ENCODE data around the gene FAM170B.

Gene FAM170B

DNA sequence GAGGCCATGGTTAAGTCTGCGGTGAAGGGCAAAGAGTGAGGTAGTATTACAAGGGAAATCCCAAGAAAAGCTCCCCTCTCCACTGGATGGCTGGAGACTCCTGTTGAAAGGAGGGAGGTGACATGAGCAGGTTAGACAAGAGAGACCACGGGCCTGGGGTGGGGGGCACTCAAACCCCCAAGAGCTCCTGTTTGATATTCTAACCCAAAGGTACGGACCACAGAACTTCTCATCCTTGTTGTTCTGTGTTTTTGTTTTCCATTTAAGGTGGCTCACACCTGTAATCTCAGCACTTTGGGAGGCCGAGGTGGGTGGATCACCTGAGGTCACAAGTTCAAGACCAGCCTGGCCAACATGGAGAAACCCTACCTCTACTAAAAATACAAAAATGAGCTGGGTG is 30.1 kb downstream of the FAM170B start:
- ATAC-seq (no peak), DNase-seq (no peak)

DNA sequence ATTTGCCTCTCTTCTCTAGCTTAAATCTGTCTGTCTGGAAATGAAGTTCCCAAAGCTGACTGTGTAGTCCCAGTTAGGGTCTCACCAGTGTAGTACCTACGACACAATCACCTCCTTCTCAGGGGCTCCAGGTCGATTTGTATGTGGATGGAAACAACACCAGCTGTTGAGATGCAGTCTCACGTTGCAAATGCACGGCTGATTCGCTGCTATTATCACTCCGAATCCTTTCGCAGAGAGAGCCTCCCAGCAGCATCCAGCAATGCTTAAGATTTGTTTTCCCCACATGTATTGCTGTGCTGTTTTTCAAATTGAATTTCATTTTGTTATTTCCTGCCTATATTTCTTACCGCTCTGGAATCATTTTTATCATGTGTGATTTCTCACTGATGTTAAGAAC is 34.8 kb downstream of the FAM170B start:
- ATAC-seq: no peak
- DNase-seq: no peak

DNA sequence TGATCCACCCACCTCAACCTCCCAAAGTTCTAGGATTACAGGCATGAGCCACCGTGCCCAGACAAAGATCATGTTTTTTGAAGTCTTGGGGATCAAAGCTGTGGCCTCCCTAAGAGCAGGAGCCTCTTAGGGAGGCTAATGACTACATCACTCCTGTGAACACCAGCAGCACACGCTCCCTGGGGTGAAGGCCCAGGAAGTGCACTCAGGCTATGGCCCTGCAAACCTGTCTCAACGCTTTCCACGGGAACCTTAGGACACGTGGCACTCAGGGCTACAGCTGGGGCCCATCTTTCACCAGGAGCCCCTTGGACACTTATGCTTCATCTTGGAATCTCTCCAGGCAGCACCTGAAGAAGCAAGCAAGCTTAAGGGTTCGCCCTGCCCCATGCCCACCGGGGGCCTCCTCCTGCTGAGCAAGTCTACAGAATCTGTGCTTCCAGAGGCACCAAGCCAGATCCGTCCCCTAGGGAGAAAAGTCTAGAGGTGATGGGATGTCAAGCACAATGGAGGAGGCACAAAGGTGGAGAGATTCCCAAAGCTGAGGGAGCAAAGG is 36.9 kb downstream of the FAM170B start:
- ATAC-seq (no peak), DNase-seq (no peak)

DNA sequence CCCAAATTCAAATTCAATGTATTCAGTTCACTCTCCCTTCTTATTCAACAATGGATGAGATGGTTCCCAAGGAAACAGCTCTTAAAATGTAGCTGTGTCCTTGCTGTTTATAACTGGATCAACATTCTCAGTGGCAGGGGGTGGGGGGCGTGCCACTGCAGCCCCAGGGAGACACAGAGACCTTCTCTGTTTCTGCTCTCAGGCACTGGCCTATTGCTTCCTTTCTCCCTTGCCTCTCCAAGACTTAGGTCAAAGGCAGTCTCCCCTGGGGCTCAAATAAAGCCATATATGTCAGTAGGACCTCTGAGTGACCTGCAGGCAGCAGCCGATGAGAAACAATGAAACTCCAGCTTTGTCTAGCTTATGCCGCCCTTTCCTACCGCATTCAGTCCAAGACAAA is 39.2 kb downstream of the FAM170B start:
- DNase-seq (no peak), ATAC-seq (no peak)

DNA sequence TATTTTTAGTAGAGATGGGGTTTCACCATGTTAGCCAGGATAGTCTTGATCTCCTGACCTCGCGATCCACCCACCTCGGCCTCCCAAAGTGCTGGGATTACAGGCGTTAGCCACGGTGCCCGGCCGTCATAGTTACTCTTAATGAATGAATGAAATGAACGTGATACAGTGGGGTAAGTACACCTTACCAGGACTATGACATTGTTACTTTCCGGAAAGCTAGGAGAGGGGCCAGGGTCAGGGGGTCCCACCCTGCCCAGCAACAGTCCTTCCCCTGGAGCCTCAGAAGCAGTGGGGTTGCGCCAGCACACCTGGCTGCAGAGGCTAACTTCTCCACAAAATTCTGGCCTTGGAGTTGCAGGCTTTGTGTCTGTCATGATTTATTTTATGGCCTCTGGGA is 39.9 kb downstream of the FAM170B start:
- no peak for DNase-seq
- ATAC-seq: no peak

DNA sequence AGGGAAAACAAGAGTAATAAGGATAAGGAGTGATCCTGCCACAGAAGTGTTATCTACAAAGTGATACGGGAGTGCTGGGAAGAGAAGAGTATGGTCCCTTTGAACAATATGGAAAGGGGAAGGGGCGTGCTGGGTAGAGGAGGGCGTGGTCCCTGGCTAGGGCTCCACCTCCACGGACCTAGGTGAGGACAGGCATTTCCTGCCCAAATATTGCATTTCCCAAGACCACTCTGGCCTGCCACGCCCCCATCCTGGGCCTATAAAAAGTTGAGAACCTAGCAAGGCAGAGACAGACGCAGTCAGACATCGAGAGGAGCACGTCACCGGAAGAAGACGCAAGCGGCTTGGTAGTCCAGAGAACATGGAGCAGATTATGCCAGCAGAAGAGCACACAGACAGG is 41.3 kb downstream of the FAM170B start:
- ATAC-seq (no peak), DNase-seq (no peak)

DNA sequence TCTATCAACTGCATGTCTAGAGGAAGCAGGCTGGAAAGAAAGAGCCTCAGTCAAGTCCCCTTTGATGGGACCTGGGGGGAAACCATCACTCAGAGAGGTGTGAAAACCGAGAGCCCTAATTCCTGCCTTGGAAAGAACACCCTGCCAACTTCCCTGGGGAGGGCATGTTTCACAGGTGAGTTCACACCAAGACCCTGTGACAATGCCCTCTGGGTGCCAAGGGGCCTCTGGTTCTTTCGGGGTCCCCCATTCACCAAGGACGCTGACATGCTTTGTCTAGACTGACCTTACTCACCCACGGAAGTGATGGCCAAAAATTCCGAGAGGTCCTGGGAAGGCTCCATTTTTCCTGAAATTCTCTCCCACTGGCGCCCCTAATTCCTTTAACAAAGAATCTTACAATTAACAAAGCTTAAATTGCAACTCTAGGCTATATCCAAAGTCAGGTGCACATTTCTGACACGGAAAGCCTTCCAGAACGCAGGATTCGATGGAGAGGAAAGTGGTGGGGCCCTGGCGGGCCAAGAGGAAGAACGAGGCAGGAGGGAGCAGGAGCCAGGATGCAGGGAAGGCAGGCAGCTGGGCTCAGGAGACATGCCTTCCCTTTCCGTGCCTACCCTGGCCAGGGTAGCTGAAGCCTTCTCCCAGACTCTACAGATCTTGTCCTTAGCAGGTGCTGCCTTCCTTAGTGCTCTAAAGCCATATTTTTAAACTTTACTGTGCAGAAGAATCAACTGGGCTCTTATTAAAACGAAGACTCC is 42.2 kb downstream of the FAM170B start:
- ATAC-seq (no peak), DNase-seq (no peak)

DNA sequence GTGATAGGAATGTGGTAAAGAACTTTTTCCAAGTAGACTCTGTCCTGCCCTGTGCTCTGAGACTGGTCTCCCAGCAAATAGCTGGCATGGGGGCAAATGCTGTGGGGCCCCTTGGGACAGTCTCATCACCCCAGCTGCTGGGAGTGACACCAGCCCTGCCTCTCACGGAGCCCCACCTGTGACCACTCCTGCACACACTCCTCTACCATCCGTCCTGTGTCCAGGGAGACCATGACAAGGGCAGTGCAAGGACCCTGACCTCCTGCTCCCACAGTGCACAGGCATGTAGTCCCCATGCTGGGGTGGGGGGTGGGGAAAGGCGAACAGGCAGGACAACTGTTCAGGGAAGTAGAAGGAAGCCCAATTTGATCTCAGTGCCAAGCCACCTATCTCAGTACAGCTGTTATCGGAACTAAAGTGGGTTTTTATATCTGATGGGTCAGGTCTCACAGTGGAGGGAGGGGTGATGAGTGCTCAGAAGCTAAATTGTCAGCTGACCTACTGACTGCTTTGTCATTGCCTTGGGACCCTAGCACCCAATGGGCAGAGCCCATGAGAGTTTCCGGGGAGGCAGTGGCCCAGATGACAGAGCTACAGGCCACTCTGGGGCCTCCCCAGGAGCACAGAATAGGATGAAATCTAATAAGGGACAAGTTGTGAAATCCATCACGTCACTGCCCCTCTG is 43.0 kb downstream of the FAM170B start:
- ATAC-seq (no peak), DNase-seq (no peak)

DNA sequence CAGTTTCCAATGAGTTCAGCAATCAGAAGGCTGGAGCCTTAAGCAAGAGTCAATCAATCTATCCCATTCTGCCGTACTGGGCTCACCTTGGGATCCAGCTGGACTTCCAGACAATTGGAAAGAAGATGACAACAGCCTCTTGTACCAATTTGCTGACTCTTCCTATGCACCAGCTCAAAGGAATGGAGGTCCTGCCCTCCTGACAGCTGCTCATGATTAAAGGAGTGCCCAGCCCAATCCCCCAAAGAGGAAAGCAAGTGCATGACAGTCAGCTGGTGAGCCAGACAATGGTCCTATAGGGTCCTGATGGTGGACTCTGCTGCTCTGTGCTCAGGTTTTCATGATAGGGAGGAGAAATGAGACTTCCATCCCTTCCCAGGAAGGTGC is 43.6 kb downstream of the FAM170B start:
- ATAC-seq (no peak), DNase-seq (no peak)

DNA sequence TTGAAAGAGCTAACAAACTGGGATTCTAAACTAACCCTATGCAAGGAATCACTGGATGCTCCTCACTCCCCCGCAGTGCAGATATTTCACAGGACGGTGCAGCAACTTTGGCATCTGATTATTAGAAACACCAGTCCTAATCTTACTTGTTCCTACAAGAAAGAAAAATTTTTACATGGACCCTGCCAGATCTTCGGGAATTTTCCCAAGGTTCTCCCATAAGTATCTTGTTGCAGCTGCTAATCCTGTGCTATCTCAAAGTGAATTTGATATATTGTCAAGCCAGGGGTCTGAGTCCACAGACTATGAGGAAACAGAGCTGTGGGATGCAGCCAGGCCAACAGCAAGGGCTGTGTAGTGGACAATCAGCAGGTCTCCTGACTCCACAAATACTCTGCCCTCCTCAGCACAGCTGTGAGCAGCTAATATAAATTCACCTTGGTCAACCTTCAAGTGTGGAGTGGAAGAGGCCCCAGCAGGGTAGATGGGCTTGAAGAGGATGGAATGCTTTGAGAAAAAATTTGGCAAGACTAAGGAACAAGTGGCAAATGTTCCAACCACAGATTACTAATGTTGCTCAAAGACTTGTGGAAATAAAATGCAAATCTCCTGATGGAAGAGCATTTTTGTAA is 44.1 kb downstream of the FAM170B start:
- no peak for ATAC-seq
- no peak for DNase-seq

DNA sequence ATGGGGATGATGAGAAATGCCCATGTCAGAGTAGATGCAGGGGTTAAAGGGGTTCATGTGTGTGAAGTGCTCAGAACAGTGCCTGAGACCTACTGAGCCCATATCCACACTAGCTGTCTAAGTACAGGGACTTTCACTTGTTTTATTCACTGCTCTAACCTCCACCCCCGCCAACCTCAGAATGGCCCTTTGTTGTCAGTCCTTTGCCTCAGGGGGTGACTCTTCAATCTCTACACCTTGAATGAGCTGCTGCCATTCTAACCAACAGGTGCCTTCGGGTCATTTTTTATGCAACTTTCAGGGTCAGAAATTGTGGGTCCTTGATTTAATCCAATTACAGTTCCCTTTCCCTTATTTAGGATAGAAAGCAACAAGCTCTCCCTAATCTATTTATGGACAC is 44.7 kb downstream of the FAM170B start:
- no peak for ATAC-seq
- no peak for DNase-seq

DNA sequence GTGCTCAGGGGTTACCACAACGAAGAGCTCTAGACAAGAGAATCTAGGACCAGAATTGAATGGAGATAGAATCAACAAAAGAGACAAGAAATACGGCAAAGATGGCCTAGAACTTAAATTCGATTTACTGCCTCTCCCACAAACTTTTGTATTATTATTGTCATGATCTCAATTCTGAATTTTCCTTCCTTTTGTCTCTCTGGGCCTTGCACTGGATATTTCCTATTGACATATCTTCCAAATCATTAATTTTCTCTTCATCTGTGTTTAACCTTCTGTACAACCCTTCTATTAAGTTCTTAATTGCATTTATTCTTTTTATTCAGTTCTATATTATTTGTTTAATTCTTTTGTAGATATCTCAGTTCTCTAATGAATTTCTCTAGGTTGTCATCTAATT is 46.9 kb downstream of the FAM170B start:
- ATAC-seq: no peak

DNA sequence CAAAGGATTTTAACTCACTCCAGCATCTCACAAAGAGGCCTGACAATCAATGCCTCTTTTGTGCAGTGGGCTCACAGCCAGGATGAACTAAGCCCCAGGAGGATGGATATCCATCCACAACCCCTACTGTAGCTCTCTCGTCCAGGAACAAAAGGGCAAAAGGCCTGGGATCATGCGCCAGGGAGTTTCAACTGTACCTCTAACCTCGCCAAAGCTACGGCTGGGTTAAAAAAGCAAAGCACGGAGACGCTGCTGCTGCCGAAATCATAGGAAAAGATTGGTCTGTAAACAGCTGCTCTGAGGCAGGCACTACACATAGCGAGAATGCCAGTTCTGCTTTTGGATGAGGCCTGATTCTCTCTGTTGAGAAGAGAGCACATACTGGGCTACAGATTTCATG is 50.6 kb downstream of the FAM170B start:
- no peak for ATAC-seq
- no peak for DNase-seq

More for the DNA sequence above, 46.9 kb downstream of the FAM170B start:
- no peak for DNase-seq

DNA sequence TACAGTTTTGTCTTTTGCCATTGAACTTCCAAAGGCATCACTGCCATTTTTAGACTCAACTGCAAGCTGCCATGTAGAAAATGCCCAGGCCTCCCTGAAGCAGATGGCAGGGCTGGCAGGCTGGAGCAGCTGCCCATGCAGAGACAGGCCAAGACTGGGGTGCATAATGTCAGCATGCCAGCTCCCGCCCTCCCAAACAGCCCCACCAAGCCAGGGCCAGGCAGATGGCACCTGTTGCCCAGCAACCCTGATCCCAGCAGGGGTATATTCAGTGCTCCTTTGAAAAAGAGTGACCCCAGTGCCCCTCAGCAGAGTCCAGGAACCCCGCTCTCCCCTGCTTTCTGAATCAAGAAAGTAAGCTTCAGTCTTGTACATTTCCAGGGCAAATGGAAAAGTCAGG is 51.1 kb downstream of the FAM170B start:
- DNase-seq (no peak), ATAC-seq (no peak)

DNA sequence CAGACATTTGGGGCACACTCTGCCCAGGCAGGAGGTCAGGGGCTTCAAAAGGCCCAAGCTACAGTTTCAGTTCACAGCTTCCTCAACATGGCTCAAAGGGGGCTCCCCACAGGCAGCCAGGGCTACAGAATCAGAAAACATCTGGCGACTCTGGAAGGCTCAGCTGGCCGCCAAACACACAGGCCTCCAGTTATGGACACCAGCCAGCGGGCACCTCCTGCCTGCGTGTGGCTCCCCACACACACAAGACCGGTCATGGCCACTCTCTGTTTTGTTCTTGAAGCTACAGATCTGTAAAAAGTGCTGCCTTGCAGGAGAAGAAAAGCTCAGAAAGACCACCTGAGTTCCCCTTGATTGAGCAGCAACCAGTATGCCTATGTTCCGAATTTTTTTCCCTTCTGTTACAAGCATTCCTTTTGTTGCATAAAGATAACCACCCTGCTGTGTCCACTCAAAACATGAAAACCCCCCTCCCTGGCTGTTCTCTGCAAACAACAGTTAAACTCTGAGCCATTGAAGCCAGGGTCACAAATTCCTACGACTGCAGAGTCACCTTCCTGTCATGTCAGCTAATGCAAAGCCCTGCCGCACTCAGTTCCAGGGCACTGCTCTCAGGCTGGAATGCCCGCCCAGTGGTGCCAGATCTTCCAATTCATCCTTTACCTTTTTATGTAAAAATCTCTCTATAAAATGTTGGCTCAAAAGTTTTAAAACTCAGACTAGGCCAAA is 52.1 kb downstream of the FAM170B start:
- no peak for ATAC-seq
- DNase-seq: no peak
